C4-2B (cell line): ENCODE results near the gene MKNK1.

Experiments
- CTCF ChIP-seq: fragments of 450-650 bp; conservative IDR thresholded peaks from 2 replicates; pipeline ENCODE4 v1.5.1; 2017; ENCODE audit warnings: mild to moderate bottlenecking
- ZFX ChIP-seq: fragments of 450-650 bp; IDR thresholded peaks from 2 replicates; pipeline ENCODE4 v1.6.1; 2017

DNA sequence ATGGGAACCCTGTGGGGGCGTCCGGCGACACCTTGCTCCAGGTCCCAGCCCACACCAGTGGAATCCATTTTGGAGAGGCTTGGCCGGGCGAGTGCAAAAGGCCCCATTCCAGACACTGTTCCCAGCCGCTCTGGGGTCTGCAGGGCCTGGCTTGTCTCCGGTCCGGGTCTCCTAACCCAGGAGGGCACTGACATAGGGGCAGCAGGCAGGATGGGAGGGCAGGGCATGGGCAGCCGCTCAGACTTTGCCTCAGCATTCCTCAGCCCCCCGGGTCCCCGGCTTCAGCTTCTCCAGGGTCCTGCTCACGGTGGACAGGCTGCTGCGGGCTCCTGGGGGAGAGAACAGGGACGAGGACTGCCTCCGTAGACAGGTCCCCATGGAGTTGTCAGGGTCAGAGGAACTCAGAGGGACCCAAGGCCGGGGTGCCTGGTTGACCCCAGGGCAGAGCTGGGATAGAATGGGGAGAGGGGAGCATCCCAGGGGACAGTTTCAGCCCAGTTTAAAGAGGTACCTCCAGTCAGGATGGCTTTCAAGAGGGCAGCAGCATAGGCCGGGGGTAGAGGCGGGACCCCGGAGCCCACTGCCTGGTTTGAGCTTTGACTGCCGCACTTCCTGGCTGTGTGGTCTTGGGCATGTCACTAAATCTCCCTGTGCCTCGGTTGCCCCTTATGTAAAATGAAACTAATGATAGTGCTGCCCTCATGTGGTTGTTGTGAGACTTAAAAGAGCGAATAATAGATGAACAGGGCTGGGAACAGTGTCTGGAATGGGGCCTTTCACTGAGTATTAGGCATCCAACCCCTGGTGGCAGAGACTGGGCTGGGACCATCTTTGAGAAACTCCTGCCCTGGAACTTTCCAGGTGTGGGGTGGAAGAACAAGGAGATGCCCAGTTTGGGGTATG lies 56.3 kb downstream of the MKNK1 start:
- TF ChIP-seq CTCF (peak; percentile 80), ZFX (no peak)
